ENCODE results near the gene CRIM1.
A peak's percentile ranks its signal among the peaks of the same experiment; 100 is the strongest.
"Not testable (repeated sequence)": the region's sequence is repeated elsewhere in the genome, so short reads cannot be mapped to it uniquely, and the experiment has no call there.

CRIM1 gene, protein sequence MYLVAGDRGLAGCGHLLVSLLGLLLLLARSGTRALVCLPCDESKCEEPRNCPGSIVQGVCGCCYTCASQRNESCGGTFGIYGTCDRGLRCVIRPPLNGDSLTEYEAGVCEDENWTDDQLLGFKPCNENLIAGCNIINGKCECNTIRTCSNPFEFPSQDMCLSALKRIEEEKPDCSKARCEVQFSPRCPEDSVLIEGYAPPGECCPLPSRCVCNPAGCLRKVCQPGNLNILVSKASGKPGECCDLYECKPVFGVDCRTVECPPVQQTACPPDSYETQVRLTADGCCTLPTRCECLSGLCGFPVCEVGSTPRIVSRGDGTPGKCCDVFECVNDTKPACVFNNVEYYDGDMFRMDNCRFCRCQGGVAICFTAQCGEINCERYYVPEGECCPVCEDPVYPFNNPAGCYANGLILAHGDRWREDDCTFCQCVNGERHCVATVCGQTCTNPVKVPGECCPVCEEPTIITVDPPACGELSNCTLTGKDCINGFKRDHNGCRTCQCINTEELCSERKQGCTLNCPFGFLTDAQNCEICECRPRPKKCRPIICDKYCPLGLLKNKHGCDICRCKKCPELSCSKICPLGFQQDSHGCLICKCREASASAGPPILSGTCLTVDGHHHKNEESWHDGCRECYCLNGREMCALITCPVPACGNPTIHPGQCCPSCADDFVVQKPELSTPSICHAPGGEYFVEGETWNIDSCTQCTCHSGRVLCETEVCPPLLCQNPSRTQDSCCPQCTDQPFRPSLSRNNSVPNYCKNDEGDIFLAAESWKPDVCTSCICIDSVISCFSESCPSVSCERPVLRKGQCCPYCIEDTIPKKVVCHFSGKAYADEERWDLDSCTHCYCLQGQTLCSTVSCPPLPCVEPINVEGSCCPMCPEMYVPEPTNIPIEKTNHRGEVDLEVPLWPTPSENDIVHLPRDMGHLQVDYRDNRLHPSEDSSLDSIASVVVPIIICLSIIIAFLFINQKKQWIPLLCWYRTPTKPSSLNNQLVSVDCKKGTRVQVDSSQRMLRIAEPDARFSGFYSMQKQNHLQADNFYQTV

DNA sequence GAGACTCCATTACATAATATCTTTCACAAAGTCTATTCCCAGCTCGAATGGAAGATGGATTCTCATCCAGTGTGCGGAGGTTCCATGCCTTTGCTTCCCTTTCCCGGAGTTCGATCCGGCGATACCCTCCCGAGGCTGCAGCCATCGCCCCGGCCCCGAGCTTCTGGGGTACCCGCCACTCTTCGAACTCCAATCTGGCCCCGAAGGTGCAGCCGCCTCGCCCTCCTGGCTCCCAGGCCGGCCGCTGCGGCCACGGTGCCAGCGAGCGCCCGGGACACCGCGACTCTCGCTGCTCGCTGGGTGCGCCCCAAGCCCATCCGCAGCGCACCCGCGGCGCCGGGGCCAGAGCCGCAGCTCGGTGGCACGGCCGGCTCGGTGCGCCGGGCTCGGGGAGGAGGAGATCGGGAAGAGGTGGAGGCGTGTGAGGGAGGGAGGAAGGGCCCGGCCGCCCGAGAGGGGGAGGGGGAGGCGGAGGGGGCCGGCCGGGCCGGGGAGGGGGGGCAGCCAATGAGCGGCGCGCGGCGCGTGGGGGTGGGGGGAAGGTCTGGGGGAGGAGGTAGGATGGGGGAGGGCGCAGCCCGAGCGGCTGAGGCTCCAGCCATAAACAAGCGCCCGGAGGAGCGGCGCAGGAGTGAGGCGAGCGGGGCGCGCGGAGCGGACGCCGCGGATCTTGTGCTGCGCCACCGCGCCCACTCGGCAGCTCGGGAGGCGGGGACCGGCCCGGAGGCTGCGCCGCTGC is at the start of gene CRIM1:
TSS of gene CRIM1 (plus strand) at position 628 of the 739 bp plus-strand sequence. CDS start 515 bp downstream, outside the sequence.
- DNase-seq: peak; percentile 80

DNA sequence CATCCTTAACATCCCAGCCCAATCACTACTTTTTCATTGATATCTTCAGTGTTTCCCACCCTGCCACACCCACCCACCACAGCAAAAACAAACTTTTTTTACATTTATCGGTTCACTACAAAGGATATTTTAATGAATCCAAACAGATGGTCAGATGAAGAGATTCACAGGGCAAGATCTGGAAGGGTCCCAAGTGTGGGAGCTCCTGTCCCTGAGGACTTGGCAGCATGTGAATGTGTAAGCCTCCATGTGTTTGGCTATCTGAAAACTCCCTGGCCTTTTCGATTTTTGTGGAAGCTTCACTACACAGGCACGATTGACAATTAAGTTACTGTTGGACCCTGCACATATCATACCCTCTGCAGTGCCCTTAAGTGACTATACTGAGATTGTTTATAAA is 48.1 kb upstream of the CRIM1 start:
- no peak for DNase-seq

DNA sequence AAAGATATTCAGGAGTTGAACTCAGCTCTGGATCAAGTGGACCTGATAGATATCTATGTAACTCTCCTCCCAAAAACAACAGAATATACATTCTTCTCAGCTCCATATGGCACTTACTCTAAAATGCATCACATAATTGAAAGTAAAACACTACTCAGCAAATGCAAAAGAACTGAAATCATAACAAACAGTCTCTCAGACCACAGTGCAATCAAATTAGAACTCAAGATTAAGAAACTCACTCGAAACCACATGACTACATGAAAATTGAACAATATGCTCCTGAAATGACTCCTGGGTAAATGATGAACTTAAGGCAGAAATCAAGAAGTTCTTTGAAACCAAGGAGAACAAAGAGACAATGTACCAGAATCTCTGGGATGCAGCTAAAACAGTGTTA is 45.1 kb upstream of the CRIM1 start:
- DNase-seq: not testable (repeated sequence)

DNA sequence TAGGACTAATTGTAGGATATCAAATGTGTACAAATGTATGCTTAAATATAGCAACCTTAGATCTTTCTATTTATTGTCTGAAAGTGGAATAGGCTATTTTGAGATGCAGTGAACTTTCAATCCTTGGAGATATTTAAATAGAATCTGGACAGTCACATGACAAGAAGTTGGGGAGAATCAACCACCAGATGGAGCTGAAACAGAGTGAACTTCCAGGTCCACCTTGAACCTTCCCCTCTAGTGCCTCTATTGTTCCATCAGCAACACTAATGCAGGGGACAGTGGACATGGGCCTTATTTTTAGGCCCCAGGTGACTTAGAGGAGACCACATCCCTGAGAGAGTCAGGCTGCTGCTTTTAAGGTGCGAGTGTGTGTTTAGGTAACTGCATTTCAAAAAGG is 37.0 kb upstream of the CRIM1 start:
- DNase-seq: no peak

DNA sequence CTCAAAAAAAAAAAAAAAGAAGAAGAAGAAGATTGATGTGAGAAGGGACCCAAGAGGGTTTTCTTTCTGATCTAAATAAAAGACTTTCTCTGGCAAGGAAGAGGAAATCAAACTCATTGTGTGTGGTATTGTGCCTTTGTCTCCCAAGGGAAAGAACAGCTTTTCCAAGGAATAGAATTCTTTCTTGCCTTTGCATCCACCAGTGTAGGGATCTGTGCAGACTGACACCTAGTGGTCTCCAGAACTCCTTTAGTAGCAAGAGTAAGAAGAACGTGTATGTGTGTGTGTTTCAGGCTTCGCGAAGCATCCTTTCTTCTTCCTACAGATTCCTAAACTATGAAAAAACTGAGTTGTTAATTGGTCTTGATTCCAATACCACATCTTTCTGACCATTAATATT is 33.5 kb upstream of the CRIM1 start:
- peak; percentile 8 for DNase-seq

DNA sequence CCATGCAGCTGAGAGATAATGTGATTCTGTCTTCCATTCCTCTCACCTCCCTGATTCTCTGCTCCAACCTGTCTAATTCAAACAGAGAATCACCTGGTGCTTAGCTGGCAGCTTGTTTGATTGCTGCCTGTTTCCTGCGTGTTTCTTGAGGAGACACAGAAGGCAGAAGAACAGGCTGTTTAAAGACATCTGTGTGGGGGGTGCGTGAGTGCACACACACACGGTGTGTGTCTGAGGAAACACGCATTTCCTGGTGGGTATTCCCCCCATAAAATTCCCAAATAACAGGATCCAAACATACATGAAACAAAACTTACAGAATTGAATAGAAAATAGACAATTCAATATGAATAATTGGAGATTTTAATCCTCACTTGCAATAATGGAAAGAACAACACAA is 29.3 kb upstream of the CRIM1 start:
- no peak for DNase-seq

DNA sequence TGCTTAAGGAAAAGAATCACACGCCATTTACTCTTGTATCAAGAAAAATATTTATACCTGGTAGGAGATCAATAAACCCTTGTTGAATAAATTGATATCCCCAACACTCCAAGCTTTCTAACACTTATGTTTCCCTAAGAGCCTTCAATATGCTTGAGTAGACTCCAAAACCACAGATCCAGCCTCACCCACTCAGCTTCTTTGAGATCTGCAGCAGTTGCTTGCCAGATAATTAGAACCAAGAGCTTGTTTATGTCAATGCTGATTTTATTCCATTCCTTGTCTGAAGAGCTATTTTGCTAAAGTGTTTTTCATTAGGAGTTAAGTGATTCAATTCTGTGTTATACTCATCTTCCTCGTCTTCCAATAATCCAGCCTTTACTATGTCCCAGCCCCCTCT is 26.3 kb upstream of the CRIM1 start:
- DNase-seq: no peak

DNA sequence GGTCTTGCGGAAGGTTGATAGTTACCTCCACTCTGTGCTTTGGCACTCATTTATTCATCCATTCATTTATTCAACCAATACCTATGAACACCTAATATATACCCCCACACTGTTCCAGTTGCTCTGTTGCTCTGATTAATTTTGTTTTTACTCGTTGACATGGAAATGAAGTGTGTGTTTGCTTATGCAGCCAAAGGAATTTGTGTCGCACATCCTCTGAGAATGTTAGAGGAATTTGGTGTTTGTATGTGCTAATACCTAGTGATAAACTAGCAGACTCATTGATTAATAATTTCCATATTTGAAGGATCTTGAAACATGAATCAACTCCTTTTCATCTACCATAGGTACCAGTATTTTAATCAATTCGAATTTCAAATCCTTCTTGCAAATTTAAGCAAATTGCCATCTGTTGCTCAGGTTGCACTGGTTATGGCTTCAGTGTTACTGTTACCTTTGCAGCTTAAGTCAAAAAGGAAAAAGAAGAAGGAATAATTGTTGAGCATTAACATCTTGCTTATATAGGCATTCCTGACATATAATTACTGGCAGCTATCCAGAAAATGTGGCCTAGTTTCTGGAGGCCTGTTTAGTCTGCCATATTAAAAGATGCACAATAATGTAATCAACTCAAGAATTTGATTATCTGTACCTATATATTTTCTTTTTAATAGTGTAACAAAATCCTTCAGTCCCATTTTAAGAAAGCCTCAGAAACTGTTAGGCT is 25.7 kb upstream of the CRIM1 start:
- peak; percentile 3 for DNase-seq

DNA sequence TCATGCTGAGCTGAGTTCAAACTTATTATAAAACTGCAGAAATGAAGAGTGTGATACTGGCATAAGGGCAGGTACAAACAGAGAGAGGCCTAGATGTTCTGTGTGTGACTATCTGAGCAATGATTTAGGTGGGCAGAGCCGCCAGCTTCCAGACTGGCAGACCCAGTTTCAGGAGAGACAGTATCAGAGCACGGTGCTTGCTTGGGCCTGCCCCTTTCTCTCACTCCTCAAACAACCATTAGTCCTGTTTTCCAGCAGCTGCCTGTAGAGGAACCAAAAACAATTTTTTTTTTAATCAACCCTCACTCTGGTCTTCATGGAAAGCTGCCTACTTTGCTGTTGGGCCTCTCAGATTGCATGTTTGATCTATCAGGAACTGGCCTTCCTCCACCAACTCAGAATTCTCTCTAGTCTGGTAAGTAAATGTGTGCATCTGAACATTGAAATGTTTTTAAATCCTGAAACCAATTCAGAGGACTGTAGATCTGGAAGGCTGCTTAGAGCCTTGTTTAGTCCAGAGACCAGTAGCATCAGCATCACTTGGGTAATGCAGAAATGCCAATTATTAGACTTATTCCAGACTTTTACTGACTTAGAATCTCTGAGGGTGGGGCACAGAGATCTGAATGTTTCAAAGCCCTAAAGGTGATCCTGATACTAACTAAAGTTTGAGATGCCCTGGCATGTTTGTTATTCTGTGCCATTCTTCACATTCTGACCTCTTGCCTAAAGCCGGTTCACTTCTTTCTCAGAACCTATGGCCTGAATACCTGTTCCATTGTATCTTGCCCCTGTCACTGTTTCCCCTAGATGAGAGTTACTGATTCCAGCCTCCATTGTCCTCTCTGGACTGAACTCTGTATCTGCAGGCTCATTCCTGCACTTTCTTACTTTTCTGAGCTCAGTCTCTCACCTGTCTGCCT is 24.8 kb upstream of the CRIM1 start:
- DNase-seq: no peak

DNA sequence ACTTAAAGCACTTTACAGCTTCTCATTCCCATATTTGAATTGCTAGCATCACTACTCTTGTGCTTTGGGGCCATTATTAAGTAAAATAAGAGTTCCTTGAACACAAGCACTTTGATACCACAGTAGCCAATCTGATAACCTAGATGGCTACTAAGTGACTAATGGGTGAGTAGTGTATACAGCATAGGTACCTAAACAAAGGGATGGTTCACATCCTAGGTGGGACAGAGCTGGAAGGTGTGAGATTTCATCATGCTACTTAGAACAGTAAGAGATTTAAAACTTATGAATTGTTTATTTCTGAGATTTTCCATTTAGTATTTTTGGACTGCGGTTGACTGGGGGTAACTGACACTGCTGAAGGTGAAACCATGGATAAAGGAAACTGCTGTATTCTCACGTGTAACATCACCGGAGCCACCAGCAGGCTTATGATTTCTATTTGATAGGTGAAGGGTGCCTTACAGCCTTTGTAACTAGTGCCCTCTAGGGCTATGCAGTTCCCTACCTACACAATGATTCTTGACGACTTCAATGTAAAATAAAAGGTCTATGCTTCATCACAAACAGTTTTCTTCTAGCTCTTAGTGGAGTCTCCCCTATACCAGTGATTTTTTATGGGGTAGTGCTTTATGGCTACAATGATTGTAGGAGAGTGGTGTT is 22.1 kb upstream of the CRIM1 start:
- DNase-seq: peak; percentile 3

DNA sequence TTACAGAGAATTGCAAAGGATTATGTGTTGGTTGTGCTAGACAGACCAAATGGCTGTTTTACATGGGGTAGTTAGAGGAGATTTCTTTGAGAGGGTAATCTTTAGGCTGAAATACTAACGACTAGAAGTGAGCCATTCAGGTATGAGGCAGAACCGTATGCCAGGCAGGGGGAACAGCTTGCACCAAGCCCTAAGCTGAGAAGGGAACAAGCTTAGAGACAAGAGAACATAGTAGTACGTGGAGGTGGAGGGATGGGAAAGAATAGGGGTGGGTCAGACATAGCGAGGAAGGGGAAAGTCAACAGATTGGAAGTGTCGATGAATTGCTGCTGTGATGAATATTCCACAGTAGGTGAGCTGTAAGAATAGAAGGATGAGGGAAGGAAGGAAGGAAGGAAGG is 20.0 kb upstream of the CRIM1 start:
- DNase-seq: no peak

DNA sequence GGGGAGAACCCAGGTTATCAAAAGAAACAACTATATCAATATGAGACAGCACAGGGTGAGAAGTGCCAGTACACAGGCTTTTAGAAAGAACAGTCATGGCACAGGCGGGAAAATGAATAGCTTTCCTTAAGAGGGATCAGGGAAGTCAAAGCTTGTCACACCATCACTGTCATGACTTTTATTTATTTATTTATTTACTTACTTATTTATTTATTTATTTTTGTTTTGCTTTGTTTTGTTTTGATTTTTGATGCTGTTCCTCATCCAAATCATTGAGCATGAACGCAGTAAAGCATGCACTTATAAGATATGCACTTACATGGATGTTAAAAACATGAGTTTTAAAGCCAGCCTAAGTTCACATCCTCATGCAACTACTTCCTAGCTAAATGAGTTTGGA is 19.3 kb upstream of the CRIM1 start:
- DNase-seq: no peak

DNA sequence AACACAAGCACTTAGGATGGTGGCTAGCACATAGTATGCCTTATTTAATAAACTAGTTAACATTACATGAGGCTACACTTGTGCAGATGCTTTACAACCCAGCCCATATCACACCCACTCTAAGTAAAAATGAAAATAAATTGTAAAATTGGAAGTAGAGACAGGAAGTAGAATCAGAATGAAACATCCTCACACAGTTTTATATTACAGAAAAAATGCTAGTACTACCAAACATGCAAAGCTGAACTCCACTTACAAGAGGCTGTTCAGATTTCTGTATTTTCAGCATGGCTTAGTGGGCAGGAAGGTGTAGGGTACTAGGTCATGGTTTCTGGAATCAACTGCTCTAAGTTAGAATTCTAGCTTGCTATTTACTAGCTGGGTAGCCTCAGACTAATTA is 18.2 kb upstream of the CRIM1 start:
- no peak for DNase-seq

DNA sequence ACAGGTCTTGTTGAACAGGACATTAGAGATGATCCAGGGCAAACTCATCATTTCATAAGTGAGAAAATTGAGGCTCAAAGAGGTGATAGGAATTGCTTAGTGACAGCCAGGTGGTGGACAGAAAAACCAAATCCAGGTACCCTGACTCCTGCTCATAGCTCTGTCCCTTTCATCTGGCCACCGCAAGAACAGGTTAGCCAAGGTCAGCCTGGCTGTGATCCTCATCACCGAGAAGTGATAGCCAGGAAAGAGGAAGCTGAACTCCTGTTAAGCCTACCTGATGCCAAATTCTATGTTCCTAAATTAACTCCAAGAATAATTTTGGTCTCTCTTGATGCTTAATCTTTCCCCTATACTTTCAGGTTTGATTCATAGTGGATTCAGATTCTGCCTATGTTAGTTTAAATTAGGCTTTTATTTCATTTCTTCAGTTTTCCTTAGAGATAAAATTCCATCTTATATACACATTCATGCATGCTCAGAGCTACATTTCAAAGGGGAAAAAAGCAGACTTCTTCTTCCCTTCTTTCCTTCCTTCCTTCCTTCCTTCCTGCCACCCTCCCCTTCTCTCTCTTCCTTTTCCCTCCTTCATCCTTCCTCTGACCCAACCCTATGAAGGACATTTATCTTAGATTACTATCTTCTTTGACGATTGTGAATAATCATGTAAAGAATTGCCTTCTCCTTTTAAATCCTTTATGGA is 17.3 kb upstream of the CRIM1 start:
- no peak for DNase-seq

DNA sequence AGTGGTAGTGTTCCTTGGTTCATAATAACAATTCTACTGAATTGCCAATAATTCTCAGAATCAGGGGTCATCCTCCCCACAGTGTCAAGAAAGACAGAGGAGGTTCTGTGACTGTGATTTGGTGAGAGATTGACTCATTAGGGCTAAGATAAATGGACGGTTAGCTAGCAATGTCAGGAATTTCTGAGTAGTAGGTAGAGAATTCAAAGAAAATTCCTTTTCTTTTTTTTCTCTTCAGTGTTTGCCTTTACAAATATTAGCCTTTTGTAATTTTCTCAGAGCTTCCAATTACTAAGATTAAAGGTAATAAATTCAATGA is 16.8 kb upstream of the CRIM1 start:
- DNase-seq: no peak

DNA sequence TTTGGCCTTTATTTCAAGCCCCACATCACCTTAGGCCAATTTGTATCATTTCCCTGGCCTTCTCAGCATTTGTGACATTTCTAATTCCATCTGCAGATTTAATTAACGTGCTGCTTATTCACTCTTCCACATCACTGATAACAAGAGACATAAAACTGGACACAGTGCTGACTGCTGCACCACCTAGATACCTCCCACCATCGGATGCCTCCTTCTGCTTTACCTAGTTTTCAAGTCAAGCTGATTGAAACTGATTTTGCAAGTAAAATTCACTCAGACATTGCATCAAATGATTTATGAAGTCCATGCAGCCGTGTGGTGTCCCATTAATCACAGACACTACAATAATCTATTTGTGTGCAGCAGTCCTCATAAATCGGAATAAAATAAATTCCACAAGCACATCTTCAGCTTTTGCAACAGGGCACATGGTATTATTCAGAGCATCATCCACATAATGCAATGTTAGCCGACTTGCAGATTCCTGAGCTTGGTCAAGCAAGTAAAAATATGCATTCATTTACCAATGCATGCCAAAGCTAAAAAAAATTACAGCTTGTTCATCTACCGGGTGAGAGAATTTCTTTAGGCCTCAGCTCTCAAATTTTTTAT is 15.9 kb upstream of the CRIM1 start:
- no peak for DNase-seq

DNA sequence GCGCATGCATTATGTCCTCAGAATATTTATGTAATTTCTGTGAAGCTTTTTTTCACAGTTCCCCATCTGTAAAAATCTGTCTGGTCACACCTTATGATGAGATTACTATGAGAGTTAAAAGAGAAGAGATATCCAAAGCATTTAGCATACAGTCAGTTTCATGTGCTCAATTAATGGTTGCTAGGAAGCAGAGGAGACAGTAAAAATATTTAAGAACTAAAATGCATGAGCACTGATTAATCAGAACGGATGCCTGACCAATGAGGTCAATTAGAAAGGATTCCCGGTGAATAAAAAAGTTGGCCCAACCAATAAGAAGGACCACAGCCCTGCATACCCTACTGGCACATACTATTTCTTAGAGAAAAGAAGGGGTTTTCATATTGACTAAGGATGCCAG is 12.0 kb upstream of the CRIM1 start:
- no peak for DNase-seq

DNA sequence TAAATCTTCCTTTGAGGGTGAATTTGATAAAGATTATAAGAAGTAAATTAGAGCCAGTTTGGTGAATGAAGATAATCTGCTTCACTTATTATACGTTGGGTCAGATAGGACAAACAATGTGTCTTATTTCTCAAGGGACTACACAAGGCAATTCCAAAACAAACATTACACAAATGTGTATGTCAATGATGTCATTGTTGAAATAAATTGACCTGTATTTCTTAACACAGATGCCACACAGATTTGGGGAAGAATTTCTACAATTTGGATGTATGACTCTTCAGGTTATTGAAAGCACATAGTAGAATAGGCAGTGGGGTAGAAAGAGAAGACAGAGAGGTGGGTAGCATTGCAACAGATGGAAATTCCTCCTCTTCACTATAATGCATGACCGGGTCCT is 6.9 kb upstream of the CRIM1 start:
- no peak for DNase-seq

DNA sequence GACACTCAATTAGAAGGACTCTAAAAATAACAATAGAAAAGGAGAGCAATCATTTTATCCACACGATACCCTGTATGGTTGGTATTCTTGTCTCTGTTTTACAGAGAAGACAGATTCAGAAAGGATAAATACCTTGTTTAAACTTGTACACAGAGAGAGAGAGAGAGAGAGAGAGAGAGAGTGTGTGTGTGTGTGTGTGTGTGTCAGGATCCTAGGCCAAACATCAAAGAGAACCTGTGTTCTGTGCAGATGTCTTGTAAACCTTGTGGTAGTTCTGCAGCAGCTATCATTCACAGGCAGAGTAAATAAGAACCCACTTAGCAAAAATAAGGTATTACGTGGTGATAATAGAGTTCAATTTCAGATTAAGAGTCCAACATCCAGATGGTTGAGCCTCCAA is 4.3 kb upstream of the CRIM1 start:
- DNase-seq: no peak
